ENCODE results near the gene SORCS2.

SORCS2 gene

GRCh38 chr4:7147661-7148310 lies 44.6 kb upstream of the SORCS2 start:
- TF ChIP-seq, protein P1, sequence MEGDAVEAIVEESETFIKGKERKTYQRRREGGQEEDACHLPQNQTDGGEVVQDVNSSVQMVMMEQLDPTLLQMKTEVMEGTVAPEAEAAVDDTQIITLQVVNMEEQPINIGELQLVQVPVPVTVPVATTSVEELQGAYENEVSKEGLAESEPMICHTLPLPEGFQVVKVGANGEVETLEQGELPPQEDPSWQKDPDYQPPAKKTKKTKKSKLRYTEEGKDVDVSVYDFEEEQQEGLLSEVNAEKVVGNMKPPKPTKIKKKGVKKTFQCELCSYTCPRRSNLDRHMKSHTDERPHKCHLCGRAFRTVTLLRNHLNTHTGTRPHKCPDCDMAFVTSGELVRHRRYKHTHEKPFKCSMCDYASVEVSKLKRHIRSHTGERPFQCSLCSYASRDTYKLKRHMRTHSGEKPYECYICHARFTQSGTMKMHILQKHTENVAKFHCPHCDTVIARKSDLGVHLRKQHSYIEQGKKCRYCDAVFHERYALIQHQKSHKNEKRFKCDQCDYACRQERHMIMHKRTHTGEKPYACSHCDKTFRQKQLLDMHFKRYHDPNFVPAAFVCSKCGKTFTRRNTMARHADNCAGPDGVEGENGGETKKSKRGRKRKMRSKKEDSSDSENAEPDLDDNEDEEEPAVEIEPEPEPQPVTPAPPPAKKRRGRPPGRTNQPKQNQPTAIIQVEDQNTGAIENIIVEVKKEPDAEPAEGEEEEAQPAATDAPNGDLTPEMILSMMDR (IDR thresholded peaks at IDR 0.05; ENCODE audit: low read depth, low read length) = no peak
- H3K4me3 ChIP-seq (ENCODE audit: low read depth, low read length) = no peak overlapping the region

GRCh38 chr4:7148337-7148736 lies 44.0 kb upstream of the SORCS2 start:
- TF ChIP-seq, protein P1 (IDR thresholded peaks at IDR 0.05; ENCODE audit: low read depth, low read length) = no peak
- H3K4me3 ChIP-seq (ENCODE audit: low read depth, low read length) = no peak overlapping the region

GRCh38 chr4:7150036-7150635 lies 42.2 kb upstream of the SORCS2 start:
- TF ChIP-seq, protein P1 (IDR thresholded peaks at IDR 0.05; ENCODE audit: low read depth, low read length) = no peak
- no peak overlapping the region for H3K4me3 ChIP-seq (ENCODE audit: low read depth, low read length)

DNA sequence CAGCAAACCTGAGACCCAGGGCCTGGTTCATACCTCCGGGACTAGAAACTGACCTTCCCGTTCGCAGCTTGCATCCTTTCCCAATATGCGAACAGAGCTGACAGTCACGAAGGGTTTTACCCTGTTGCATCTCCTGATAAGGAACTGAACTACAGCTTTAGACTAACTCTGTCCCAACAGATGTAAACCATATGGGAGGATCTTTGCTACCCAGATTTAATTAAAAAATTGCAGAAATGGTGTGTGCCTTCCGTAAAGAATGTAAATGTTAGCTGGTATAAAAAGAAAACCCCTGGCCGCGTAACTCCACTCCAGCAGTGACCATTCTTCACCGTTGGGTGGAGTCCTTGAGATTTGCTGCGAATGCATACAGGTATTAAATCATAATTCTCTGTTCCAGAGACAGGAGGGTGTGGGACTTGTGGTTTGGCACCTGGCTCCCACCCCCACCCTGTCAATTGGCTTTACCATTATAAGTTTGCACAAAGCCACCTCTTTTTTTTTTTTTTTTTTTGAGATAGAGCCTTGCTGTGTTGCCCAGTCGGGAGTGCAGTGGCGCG lies 40.6 kb upstream of the SORCS2 start:
- no peak overlapping the region for H3K4me3 ChIP-seq (ENCODE audit: low read depth, low read length)
- TF ChIP-seq, protein P1 (IDR thresholded peaks at IDR 0.05; ENCODE audit: low read depth, low read length) = no peak

DNA sequence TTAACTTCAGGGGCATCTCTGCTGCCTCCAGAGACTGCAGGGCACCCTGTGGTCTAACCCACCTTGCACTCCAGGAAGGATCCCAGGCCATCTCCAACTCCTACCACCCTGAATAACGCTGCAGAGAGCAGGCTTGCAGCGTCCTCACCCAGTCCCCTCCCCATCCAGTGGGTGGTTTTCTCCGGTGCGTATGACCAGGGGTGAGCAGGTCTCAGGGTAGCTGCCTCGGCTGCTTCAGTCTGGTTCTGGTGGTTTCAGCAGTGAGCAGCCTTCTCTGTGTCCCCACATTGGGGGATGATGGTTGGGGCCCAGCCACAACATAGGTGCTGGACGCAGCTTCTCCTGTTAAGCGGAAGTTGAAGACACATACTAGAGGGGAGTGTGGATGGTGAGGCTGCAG lies 38.6 kb upstream of the SORCS2 start:
- no peak overlapping the region for H3K4me3 ChIP-seq (ENCODE audit: low read depth, low read length)
- TF ChIP-seq, protein P1 (IDR thresholded peaks at IDR 0.05; ENCODE audit: low read depth, low read length) = no peak

- H3K4me3 ChIP-seq (ENCODE audit: low read depth, low read length) = no peak overlapping the region
- TF ChIP-seq, protein P1 (IDR thresholded peaks at IDR 0.05; ENCODE audit: low read depth, low read length) = no peak
Measured at GRCh38 chr4:7154351-7154981, 37.9 kb upstream of the SORCS2 start.

- TF ChIP-seq, protein P1 (IDR thresholded peaks at IDR 0.05; ENCODE audit: low read depth, low read length) = no peak
Measured at GRCh38 chr4:7155590-7156071, 36.7 kb upstream of the SORCS2 start.

More at GRCh38 chr4:7155590-7156071, 36.7 kb upstream of the SORCS2 start:
- H3K4me3 ChIP-seq (ENCODE audit: low read depth, low read length) = no peak overlapping the region

Measured in WI38 (cell line).